IMR-90 (cell line): ENCODE data around the gene TTYH3. TPM values are rescaled to one million over a fixed set of nuclear protein-coding genes. Genes with fewer than 3 reads are reported as not detected.

Source experiments
- ATAC-seq: fragments of 200-7000 bp; cut with Tn5 transposase; 2 replicates; pipeline ENCODE4 v1.9.1; 2020; ENCODE audit warnings: low read depth, mild to moderate bottlenecking, moderate library complexity
- BruUV-seq: library from RNA; stranded (reverse); fragments of 400-500 nt; replicated peaks from 2 replicates; lab custom pipeline; 2021; lab: Mats Ljungman, UMichigan
- CTCF ChIA-PET: fragments of 300-600 bp; formaldehyde crosslinking; extraction: SDS; loops from one replicate; lab custom pipeline; 2021; ENCODE audit warnings: antibody characterized with exemption; lab: Yijun Ruan, JAX
- POLR2A ChIA-PET: fragments of 300-600 bp; sonication (Branson Sonifier 250); formaldehyde crosslinking; loops from one replicate; lab custom pipeline; 2022; ENCODE audit warnings: antibody characterized with exemption; ENCODE audit not compliant: unreplicated experiment; lab: Charles Lee
- DNase-seq: peaks from one replicate; pipeline ENCODE4 v3.0.0; 2013
- H2AFZ ChIP-seq: replicated peaks from 2 replicates; pipeline ENCODE3; 2013; ENCODE audit warnings: low read length, mild to moderate bottlenecking; ENCODE audit not compliant: poor library complexity
- H2AK5ac ChIP-seq: 2 replicates; pipeline ENCODE4 v1.6.1; 2013; ENCODE audit warnings: low read depth, low read length, inconsistent platforms
- H2AK9ac ChIP-seq: replicated peaks from 2 replicates; pipeline ENCODE3; 2013; ENCODE audit warnings: mild to moderate bottlenecking, low read depth, low read length, moderate library complexity; ENCODE audit not compliant: poor library complexity
- H2BK120ac ChIP-seq: 2 replicates; pipeline ENCODE4 v1.6.1; 2013; ENCODE audit warnings: low read depth, low read length, inconsistent platforms
- H2BK15ac ChIP-seq: 3 replicates; pipeline ENCODE4 v1.6.1; 2013; ENCODE audit warnings: low read depth, low read length, inconsistent platforms
- H2BK20ac ChIP-seq: 2 replicates; pipeline ENCODE4 v1.6.1; 2013; ENCODE audit warnings: low read depth, mild to moderate bottlenecking, inconsistent platforms, low read length, moderate library complexity
- H2BK5ac ChIP-seq: 2 replicates; pipeline ENCODE4 v1.6.1; 2013; ENCODE audit warnings: mild to moderate bottlenecking, low read depth, low read length, inconsistent platforms; ENCODE audit not compliant: poor library complexity, severe bottlenecking
- H3K14ac ChIP-seq: replicated peaks from 2 replicates; pipeline ENCODE4 v1.6.1; 2013; ENCODE audit warnings: low read depth, low read length, inconsistent platforms
- H3K18ac ChIP-seq: 2 replicates; pipeline ENCODE4 v1.6.1; 2013; ENCODE audit warnings: low read depth, low read length, control low read depth
- H3K23ac ChIP-seq: 2 replicates; pipeline ENCODE4 v1.6.1; 2013; ENCODE audit warnings: low read depth, low read length, inconsistent platforms
- H3K27ac ChIP-seq: 2 replicates; pipeline ENCODE4 v1.5.1; 2013; ENCODE audit warnings: mild to moderate bottlenecking, control low read depth, low read length; ENCODE audit not compliant: insufficient read depth
- H3K27me3 ChIP-seq: 2 replicates; pipeline ENCODE4 v1.6.1; 2013; ENCODE audit warnings: low read length; ENCODE audit not compliant: control insufficient read depth, insufficient read depth
- H3K36me3 ChIP-seq: 2 replicates; pipeline ENCODE4 v1.6.1; 2013; ENCODE audit warnings: low read length, mixed read lengths; ENCODE audit not compliant: control insufficient read depth, insufficient read depth
- H3K4ac ChIP-seq: 2 replicates; pipeline ENCODE4 v1.6.1; 2013; ENCODE audit warnings: low read depth, low read length, inconsistent platforms
- H3K4me1 ChIP-seq: 2 replicates; pipeline ENCODE4 v1.6.1; 2013; ENCODE audit warnings: low read length, mixed read lengths; ENCODE audit not compliant: control insufficient read depth, insufficient read depth
- H3K4me2 ChIP-seq: 2 replicates; pipeline ENCODE4 v1.6.1; 2013; ENCODE audit warnings: low read depth, mild to moderate bottlenecking, control low read depth, low read length, moderate library complexity
- H3K4me3 ChIP-seq: 2 replicates; pipeline ENCODE4 v1.5.1; 2013; ENCODE audit warnings: low read depth, mild to moderate bottlenecking, control low read depth, low read length, moderate library complexity; ENCODE audit not compliant: insufficient read depth
- H3K56ac ChIP-seq: 2 replicates; pipeline ENCODE4 v1.6.1; 2013; ENCODE audit warnings: low read length, inconsistent platforms; ENCODE audit not compliant: insufficient read depth; ENCODE audit errors: extremely low read depth
- H3K79me1 ChIP-seq, 2 experiments: 2 replicates each; pipeline ENCODE4 v1.6.1; 2013; ENCODE audit warnings: low read length in 2 of 2, inconsistent platforms in 1 of 2, low read depth in 1 of 2
- H3K9ac ChIP-seq: 2 replicates; pipeline ENCODE4 v1.6.1; 2013; ENCODE audit warnings: low read depth, low read length, control low read depth
- H3K9me1 ChIP-seq: 2 replicates; pipeline ENCODE4 v1.6.1; 2013; ENCODE audit warnings: low read length, inconsistent platforms; ENCODE audit not compliant: insufficient read depth
- H3K9me3 ChIP-seq: 2 replicates; pipeline ENCODE4 v1.6.1; 2013; ENCODE audit warnings: low read length; ENCODE audit not compliant: control insufficient read depth, insufficient read depth
- H4K20me1 ChIP-seq: 2 replicates; pipeline ENCODE4 v1.6.1; 2013; ENCODE audit warnings: low read length, inconsistent platforms; ENCODE audit not compliant: insufficient read depth
- H4K5ac ChIP-seq: 2 replicates; pipeline ENCODE4 v1.6.1; 2013; ENCODE audit warnings: mild to moderate bottlenecking, low read depth, low read length, control low read depth
- H4K8ac ChIP-seq, 2 experiments: 2 replicates each; pipeline ENCODE4 v1.6.1; 2013; ENCODE audit warnings: low read depth in 2 of 2, low read length in 2 of 2, control low read depth in 1 of 2, inconsistent platforms in 1 of 2
- H4K91ac ChIP-seq: 2 replicates; pipeline ENCODE4 v1.6.1; 2013; ENCODE audit warnings: low read depth, low read length, inconsistent platforms; ENCODE audit not compliant: insufficient read depth
- BHLHE40 ChIP-seq: fragments of 150-350 bp; IDR thresholded peaks from 2 replicates; pipeline ENCODE4 v1.6.1; 2016; ENCODE audit warnings: mild to moderate bottlenecking, low read depth, low read length
- RCOR1 ChIP-seq: IDR thresholded peaks from 2 replicates; pipeline ENCODE4 v1.6.1; 2012; ENCODE audit warnings: mild to moderate bottlenecking, low read length, improper control_type of control experiment; ENCODE audit not compliant: insufficient replicate concordance
- RFX5 ChIP-seq: IDR thresholded peaks from 2 replicates; pipeline ENCODE4 v1.8.0; 2012; ENCODE audit warnings: low read depth, mild to moderate bottlenecking, low read length, moderate library complexity
- WGBS, 2 experiments: methylation state at CpG; one replicate each; pipeline versions ENCODE4 v1.1.5 to v1.1.7; 2013; ENCODE audit warnings: missing lambda C conversion rate in 2 of 2; ENCODE audit not compliant: insufficient read length in 1 of 2; ENCODE audit errors: extremely low coverage in 2 of 2; 5-methylcytosine and 5-hydroxymethylcytosine counted together
- dilution Hi-C: fragments of 300-500 bp; cut with HindIII; formaldehyde crosslinking; loops from one replicate; pipeline ENCODE4 v1.14.3; 2018; ENCODE audit warnings: low sequenced_read_pairs; ENCODE audit not compliant: unreplicated experiment
- in situ Hi-C: fragments of 300-500 bp; cut with MboI; formaldehyde crosslinking; loops from 3 replicates; pipeline ENCODE4 v1.14.3; 2019; ENCODE audit warnings: low sequenced_read_pairs, inconsistent platforms, mixed read lengths
- intact Hi-C: fragments of 100-400 bp; cut with micrococcal nuclease; formaldehyde crosslinking; loops from 2 replicates; pipeline ENCODE4 v1.10.0; 2022
- polyA plus RNA-seq, 3 experiments: library from polyadenylated mRNA; depleted of rRNA; stranded (reverse); fragments of >200 nt; gene quantifications; 2 replicates each; pipeline ENCODE4 v1.2.3, GENCODE V29; 2012; ENCODE audit warnings: low replicate concordance in 1 of 3
- total RNA-seq: library from RNA; depleted of rRNA; stranded (reverse); fragments of >200 nt; gene quantifications from 2 replicates; pipeline ENCODE4 v1.2.3, GENCODE V29; 2012

Gene TTYH3
- total and polyA plus RNA-seq, 2 of the 4 experiments (the other 2 are of a cell fraction), result 5.6 to 82.6 TPM

- intact Hi-C loops (no loop called here), dilution Hi-C loops (no loop called here), in situ Hi-C loops (no loop called here)
- H3K18ac ChIP-seq, result no peak overlapping the region
- H2AFZ ChIP-seq, result no peak overlapping the region
- H2BK5ac ChIP-seq, result no peak overlapping the region
- no peak overlapping the region for H3K56ac ChIP-seq
- ChIA-PET CTCF (no interaction called here), POLR2A (no interaction called here)
- H4K8ac ChIP-seq, result no peak overlapping the region
- H2AK9ac ChIP-seq, result no peak overlapping the region
- no peaks in the 10 kb centered on the region for H4K20me1 ChIP-seq
- no peak for ATAC-seq
- H2BK15ac ChIP-seq, result no peak overlapping the region
- H2BK20ac ChIP-seq, result no peak overlapping the region
- TF ChIP-seq RCOR1, result no peak
- no peak for TF ChIP-seq RFX5
- TF ChIP-seq BHLHE40, result no peak
- H3K9me3 ChIP-seq, result no peaks in the 10 kb centered on the region
- no peak overlapping the region for H2AK5ac ChIP-seq
- H3K4ac ChIP-seq, result no peak overlapping the region
- H4K5ac ChIP-seq, result no peak overlapping the region
- no peak overlapping the region for H4K91ac ChIP-seq
- H3K9ac ChIP-seq, result no peak overlapping the region
- no TSS peak for BruUV-seq
- no peaks in the 10 kb centered on the region for H3K9me1 ChIP-seq
- no peak overlapping the region for H2BK120ac ChIP-seq
- H3K14ac ChIP-seq, result no peak overlapping the region
- H3K4me2 ChIP-seq, result no peak overlapping the region
- H3K36me3 ChIP-seq, result peaks cover 19% of the 10 kb centered on the region
- no peaks in the 10 kb centered on the region for H3K27me3 ChIP-seq
- 93% methylated on average over 18 of the region's 54 CpGs; no CpG with 5 or more reads in 1 of the 2 experiments for WGBS, 2 experiments
- H3K23ac ChIP-seq, result no peak overlapping the region
- no peak for DNase-seq
- H3K4me1 ChIP-seq, result no peaks in the 10 kb centered on the region
- no peak overlapping the region for H3K4me3 ChIP-seq
- H3K27ac ChIP-seq, result no peak overlapping the region
- H3K79me1 ChIP-seq, result no peaks in the 10 kb centered on the region
Measured at GRCh38 chr7:2583798-2584580, 47.8 kb upstream of the TTYH3 start.
